Measurements from ENCODE around the gene PPP1R3F.

PPP1R3F gene, protein sequence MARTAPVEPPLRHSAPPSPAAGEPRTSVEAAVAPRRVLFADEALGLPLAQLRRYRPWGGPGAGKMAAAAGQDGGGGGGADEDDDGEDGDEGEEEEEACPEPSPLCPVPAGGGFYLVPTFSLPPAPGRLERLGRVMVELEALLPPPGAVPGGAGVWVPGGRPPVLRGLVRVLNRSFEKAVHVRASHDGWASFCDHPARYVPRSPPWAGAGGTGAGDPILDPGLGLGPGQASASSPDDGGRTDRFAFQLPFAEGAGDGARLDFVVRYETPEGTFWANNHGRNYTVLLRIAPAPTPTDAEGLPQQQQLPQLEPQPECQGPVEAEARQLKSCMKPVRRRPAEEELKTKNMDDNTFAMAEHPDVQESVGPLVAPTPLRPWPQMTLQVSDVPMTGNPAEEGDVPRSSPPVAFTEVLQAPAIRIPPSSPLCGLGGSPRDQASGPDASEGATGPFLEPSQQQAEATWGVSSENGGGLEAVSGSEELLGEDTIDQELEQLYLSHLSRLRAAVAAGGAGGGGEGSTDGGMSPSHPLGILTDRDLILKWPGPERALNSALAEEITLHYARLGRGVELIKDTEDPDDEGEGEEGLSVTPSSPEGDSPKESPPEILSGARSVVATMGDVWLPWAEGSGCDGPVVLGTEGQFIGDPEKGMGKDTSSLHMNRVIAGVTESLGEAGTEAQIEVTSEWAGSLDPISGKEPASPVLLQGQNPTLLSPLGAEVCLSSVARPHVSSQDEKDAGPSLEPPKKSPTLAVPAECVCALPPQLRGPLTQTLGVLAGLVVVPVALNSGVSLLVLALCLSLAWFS

DNA sequence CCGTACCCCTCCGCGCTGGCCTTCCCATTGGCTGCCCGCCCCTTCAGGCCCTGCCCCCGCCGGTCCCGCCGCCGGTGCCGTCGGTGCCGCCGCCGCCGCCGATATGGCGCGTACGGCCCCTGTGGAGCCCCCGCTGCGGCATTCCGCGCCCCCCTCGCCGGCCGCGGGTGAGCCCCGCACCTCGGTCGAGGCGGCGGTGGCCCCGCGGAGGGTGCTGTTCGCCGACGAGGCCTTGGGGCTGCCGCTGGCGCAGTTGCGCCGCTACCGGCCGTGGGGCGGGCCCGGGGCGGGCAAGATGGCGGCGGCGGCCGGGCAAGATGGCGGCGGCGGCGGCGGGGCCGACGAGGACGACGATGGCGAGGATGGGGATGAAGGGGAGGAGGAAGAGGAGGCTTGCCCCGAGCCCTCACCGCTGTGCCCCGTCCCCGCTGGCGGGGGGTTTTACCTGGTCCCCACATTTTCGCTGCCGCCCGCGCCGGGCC lies at the start of gene PPP1R3F:
PPP1R3F (plus strand) TSS at position 27 of the 482 bp plus-strand sequence; CDS start at position 104, 77 bp downstream.
- peak within 1 kb of the TSS; percentile 85 for H3K27ac ChIP-seq
- no peak for DNase-seq (ENCODE audit: low read depth, low spot score)

DNA sequence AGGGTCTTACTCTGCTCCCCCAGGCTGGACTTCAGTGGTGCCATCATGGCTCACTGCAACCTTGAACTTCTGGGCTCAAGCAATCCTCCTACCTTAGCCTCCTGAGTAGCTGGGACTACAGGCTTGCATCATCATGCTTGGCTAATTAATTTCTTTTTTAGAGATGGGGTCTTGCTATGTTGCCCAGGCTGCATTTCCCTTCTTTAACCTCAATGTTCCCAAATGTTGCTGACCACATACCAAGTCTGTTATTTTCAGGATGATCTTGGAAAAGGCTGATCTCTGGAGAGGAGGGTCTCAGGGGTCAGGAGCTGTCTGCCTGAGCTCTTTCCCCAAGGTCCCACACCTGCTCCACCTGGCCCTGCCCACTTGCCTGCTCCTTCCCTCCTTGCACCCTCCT lies 49.5 kb upstream of the PPP1R3F start:
- no peak for DNase-seq (ENCODE audit: low read depth, low spot score)
- H3K27ac ChIP-seq = no peak overlapping the region

DNA sequence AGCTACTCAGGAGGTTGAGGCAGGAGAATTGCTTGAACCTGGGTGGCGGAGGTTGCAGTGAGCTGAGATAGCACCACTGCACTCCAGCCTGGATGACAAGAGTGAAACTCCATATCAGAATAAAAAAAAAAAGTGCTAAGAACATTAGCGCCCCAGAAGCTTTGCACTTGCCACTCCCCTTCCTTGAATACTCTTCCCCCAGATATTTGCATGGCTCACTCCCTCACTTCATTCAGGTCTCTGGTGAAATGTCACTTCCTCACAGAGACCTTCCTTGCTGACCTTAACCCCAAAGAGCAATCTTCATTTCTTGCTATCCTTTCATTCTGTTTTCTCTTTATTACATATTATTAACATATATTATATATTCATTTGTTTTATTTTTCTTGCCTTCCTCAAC lies 47.7 kb upstream of the PPP1R3F start:
- no peak for DNase-seq (ENCODE audit: low read depth, low spot score)
- H3K27ac ChIP-seq = no peak overlapping the region

DNA sequence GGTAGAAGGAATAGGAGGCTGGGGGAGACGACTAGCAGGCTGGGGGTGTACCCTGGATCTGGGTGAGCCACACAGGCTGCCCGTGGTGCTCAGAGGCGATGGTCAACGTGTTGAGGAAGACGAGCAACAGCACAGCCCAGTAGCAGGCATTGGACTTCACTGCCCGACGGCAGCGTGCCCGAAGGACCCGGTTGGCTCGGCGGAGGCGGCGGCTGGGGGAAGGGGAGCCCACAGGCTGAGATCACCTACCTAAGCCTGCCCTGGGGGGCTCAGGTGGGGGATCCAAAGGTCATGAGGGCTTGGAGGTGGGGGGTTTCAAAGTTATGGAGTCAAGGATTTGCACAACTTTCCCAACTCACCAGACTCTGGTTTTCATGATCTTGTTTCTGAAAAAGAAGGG lies 43.7 kb upstream of the PPP1R3F start:
- no peak overlapping the region for H3K27ac ChIP-seq
- DNase-seq (ENCODE audit: low read depth, low spot score) = no peak

DNA sequence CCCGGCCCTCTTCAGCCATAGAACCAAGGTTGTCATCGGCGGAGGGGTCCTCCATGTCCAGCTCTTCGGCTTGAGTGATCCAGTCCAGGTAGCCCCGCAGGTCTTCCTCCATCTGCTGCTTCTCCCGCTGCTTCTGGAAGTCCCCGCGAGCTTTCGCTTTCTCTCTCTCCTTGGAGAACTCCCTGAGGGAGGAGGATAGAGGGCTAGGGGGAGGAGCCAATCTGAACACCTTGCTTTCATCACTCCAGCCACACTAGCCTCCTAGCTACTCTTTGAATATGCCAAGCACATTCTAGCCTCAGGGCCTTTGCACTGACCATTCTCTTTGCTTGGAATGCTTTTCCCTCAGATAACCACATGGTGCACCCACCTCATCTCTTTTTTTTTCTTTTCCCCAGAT lies 42.6 kb upstream of the PPP1R3F start:
- no peak for DNase-seq (ENCODE audit: low read depth, low spot score)
- no peak overlapping the region for H3K27ac ChIP-seq

DNA sequence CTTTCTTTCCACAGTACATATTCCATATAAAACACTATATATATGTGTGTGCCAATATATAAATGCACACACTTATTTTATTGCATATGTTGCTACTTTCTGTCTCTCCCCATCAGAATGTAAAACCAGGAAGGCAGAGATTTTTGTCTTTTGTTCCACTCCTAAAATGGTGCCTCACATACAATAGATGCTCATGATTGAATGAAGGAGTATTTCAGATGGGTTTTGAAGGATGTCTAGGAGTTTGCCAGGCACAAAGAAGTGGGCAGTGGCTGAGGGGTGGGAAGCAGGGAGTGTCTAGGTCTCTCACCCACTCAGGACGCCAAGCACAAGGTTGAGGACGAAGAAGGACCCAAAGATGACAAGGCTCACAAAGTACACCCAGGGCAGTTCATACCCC lies 41.9 kb upstream of the PPP1R3F start:
- no peak for DNase-seq (ENCODE audit: low read depth, low spot score)

DNA sequence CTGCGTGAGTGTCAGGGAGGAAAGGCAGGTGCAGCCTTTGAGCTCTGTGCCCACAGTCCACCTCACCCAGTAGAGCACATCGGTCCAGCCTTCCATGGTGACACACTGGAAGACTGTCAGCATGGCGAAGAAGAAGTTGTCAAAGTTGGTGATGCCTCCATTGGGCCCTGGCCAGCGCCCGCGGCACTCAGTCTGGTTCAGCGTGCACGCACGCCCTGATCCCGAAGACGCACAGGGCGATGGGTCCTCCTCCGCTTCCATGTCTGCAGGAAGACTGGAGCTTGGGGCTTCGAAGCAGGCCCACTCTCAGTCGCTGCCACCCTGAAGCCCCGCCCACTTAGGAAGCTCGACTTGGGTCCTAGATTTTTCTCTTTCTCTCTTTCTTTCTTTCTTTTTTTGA lies 41.4 kb upstream of the PPP1R3F start:
- H3K27ac ChIP-seq = no peak overlapping the region
- DNase-seq (ENCODE audit: low read depth, low spot score) = no peak

More for the DNA sequence above, 41.9 kb upstream of the PPP1R3F start:
- H3K27ac ChIP-seq = no peak overlapping the region

DNA sequence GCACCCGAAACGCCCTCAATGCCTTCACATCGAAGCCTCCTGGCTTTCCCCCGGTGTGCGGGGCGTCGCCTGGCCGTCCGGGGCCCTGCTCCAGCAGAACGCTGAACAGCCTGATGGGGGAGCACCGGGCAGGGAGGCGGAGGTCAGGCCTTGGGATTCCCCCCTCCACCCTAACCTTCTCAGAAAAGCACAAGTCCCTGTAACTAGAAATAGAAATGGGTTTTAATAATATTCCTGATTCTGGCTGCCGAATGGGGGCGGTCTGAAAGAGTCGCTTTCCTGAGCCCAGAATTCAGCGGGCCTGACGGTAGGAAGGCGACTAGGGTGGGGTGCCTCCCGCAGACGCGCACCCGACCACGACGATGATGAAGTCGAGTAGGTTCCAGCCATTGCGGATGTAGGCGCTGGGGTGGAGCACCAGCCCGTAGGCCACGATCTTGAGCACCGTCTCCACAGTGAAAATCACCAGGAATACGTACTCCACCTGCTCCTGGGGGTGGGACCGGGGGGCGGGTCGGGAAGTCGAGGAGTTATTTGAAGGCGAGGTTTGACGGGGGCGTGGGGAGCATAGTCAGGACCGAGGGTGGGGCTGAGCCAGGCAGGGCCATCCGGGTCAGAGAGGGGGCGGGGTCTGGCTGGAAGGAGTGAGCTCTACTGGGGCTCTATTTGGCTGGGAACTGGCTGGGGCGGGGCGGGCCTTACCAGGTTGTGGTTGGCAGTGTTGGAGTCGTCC lies 38.9 kb upstream of the PPP1R3F start:
- H3K27ac ChIP-seq = no peak overlapping the region
- no peak for DNase-seq (ENCODE audit: low read depth, low spot score)

DNA sequence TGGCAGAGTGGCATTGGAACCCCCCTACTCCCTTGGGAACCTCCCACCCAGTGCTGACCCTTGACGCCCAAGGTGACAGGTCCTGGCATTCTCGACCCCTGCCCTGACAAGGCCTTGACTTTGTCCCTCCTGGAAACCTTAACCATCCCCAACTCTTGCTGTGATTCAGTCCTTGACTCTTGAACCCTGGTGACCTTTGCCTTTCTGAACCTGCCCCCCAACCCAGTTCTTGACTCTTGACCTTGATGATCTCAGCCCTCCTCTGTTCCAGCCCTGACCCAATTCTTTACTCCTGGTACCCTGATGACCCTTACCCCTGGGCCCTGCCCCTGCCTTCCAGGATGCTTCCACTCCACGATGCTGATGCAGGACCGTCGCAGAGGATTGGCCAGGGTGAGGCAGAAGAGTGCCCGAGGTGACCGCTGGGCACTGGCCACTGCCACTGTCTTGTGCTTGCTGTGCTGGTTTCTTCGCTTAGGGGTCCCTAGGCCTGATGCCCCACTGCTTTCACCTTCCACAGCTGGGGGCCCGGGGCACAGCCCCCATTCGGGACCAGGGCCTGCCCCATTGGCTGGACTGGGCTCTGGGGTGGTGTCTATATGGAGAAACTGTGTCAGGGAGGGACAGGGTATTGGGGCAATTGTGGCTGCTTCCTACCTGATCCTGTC lies 38.1 kb upstream of the PPP1R3F start:
- no peak overlapping the region for H3K27ac ChIP-seq
- DNase-seq (ENCODE audit: low read depth, low spot score) = no peak

DNA sequence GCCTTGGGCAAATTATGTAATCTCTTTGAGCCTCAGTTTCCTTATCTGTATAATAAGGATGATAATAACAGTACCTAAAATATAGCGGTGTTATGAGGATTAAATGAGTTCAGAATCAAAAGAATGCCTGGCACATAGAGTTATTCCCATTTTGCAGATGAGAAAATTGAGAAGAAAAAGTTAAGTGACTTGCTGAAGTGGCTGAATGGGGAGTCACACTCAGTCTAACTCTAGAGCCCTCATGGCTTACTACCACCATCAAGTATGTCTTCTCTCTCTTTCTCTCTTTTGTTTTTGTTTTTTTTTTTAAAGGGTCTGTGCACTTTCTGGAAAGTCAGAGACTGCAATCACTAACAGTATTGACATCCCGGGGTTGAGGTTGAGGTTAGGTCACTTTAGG lies 37.1 kb upstream of the PPP1R3F start:
- DNase-seq (ENCODE audit: low read depth, low spot score) = no peak
- H3K27ac ChIP-seq = no peak overlapping the region

DNA sequence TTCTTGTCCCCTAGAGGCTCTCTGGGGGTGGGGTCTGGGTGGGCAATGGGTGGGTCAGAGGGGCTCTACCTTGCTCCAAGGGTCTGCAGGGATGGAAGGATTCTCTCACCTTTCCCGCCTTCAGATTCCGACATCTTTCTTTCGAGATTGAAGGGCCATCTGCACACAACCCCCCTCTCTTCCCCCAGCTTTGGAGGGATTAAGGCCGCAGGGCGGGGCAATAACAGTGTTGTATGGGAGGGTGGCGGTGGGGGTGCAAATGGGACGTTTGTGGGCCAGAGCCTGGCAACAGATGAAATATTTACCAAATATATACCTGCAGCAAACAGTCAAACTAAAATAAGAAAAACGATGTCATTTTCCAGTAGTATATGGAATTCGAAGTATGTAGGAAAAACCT lies 36.4 kb upstream of the PPP1R3F start, which contains the start of gene CACNA1F:
CACNA1F (minus strand) TSS at position 165 of the 400 bp plus-strand sequence; CDS start at position 134, 31 bp downstream.
- no peak within 1 kb of the TSS for H3K27ac ChIP-seq
- DNase-seq (ENCODE audit: low read depth, low spot score) = no peak

DNA sequence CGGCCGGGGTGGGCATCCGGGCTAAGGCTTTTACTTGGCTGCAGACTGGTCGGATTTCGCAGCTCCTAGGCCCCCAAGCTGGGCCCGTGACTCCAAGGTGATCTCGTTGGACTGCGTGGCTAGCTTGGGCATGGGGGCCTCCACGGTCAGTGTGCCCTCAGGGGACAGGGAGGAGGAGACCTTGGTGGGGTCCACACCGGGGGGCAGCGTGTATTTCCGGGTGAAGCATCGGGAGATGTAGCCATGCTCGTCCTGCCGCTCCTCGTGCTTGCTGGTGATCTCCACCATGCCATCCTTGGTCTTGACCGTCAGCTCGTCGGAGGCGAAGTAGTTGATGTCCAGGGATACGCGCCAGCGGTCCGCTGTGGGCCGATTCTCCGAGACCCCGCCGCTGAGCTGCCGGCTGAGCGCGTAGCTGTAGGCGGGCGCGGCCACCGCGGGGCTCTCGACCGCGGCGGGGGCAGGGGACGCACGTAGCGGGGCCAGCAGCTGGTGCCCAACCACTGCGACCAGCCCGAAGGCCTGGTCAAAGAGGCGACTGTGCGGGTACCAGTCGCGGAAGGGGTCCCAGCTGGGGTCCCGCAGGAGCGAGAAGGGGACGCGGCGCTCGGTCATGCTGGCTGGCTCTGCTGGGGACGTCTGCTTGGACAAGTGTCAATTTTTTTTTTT lies 35.6 kb upstream of the PPP1R3F start:
- H3K27ac ChIP-seq = no peak overlapping the region
- DNase-seq (ENCODE audit: low read depth, low spot score) = no peak

DNA sequence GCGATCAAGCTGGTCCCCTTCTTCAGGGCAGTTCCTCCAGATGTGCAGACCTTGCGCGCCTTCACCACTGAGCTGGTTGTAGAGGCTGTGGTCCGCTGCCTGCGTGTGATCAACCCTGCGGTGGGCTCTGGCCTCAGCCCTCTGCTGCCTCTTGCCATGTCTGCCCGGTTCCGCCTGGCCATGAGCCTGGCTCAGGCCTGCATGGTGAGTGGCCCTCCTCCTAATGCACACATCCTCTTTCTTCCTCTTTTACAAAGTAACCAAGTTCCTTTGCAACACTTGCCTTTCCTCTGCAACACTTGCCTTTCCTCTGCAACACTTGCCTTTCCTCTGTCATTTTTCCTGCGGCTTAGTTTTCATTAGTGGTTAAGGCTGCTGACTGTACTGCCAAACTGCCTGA lies 32.5 kb upstream of the PPP1R3F start:
- no peak overlapping the region for H3K27ac ChIP-seq
- no peak for DNase-seq (ENCODE audit: low read depth, low spot score)

DNA sequence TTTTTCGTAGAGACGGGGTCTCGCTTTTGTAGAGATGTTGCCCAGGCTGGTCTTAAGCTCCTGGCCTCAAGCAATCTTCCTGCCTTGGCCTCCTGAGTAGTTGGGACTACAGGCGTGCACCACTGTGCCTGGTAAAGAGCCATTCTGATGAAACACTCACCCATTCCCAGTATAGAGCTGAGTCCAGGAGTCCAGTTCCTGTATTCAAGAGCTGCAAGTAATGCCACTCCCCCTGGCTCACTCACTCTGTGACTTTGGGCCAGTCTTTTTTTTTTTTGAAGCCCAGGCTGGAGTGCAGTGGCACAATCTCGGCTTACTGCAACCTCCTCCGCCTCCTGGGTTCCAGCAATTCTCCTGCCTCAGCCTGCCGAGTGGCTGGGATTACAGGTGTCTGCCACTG lies 30.9 kb upstream of the PPP1R3F start:
- H3K27ac ChIP-seq = no peak overlapping the region
- no peak for DNase-seq (ENCODE audit: low read depth, low spot score)

DNA sequence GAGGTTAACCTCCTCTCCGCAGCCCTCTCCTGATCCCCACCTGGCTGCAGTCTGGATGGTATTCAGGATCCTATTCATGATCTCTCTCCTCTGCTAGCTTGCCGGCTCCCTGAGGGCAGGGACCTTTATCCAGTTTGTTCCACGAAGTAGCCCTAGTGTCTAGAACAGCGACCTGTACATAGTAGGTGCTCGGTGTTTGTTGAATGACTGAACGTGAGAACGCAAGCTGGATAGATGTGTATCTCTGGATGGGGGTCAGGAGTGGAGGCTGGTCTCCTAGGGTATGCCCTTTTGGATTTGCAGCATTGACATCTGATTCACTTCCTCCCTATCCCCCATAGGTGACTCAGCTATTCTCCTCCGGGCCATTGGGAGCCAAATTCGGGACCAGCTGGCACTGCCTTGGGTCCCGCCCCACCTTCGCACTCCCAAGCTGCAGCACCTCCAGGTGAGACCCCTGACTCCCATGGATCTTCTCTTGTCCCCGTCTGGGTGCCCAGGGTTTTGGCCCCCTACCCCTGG lies 27.0 kb upstream of the PPP1R3F start:
- H3K27ac ChIP-seq = no peak overlapping the region
- DNase-seq (ENCODE audit: low read depth, low spot score) = no peak

DNA sequence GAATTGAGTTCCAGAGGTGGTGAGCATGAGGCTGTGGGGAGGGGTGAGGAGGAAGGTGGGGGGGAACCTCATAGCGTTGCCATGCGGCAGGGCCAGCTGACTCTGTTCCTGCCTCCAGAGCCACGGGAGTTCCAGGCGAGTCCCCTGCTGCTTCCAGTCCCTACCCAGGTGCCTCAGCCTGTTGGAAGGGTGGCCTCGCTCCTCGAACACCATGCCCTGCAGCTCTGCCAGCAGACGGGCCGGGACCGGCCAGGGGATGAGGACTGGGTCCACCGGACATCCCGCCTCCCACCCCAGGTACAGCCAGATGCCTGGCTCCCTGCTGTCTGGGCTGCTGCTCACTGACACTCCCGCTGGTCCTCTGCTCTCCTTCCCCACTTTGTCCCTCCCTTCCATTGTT lies 26.4 kb upstream of the PPP1R3F start:
- no peak for DNase-seq (ENCODE audit: low read depth, low spot score)
- no peak overlapping the region for H3K27ac ChIP-seq

DNA sequence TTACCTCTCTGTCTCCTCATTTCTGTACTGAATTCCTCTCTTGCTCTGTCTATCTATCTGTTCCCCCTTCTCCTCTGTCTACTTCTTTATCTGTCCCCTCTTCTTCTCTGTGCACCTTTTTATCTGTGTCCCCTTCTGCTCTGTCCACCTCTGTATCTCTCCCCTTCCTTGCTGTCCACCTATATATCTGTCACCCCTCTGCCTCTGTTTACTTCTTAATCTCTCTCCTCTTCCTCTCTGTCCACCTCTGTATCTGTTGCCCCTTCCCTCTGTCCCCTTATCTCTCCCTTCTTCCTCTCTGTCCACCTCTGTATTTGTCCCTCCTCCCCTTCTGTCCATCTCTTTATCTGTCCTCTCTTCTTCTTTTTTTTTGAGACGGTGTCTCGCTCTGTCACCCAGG lies 25.4 kb upstream of the PPP1R3F start:
- no peak overlapping the region for H3K27ac ChIP-seq

DNA sequence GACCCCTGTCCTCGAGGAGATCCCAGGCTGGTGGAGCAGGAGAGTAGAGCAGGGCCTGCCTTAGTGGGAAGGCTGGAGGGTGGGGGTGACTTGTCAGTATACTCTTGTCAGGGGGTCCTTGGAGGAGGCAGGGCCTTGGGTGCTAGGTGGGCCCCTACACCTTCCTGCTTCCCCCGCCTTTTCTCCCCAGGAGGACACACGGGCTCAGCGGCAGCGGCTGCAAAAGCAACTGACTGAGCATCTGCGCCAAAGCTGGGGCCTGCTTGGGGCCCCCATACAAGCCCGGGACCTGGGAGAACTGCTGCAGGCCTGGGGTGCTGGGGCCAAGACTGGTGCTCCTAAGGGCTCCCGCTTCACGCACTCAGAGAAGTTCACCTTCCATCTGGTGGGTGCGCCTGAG lies 23.1 kb upstream of the PPP1R3F start:
- no peak overlapping the region for H3K27ac ChIP-seq
- DNase-seq (ENCODE audit: low read depth, low spot score) = no peak

More for the DNA sequence above, 25.4 kb upstream of the PPP1R3F start:
- no peak for DNase-seq (ENCODE audit: low read depth, low spot score)

DNA sequence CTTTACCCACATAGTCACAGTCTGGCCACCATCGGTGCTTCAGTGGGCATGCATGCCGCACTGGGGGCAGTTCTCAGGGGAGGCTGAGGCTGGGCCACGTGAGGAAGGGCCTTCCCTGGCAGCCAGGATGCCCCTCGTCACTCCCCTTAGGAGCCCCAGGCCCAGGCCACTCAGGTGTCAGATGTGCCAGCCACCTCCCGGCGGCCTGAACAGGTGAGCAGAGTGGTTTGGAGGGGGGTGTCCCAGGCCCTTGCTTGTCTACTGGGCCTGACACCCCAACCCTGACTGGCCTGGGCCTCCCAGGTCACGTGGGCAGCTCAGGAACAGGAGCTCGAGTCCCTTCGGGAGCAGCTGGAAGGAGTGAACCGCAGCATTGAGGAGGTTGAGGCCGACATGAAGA lies 22.2 kb upstream of the PPP1R3F start:
- DNase-seq (ENCODE audit: low read depth, low spot score) = no peak
- H3K27ac ChIP-seq = no peak overlapping the region

Measured in epithelial cell of prostate (primary cell).